ENCODE data around the gene LRRC25.

LRRC25 gene

GRCh38 chr19:18380843-18381242 lies 16.6 kb downstream of the LRRC25 start:
- TF ChIP-seq CTCF (IDR thresholded peaks at IDR 0.05; ENCODE audit: insufficient read depth, low read length, poor library complexity, severe bottlenecking) = no peak
- Histone ChIP-seq H3K27me3 (replicated peaks; ENCODE audit: control insufficient read depth, insufficient read depth, low read length) (no peaks in the 10 kb centered on the region), H3K36me3 (ENCODE audit: control insufficient read depth, insufficient read depth, low read length) (no peaks in the 10 kb centered on the region), H3K4me3 (replicated peaks; ENCODE audit: low read depth, low read length) (no peak overlapping the region)
- DNase-seq (ENCODE audit: extremely low read depth, insufficient read length) = no peak

GRCh38 chr19:18379803-18380747 lies 17.3 kb downstream of the LRRC25 start:
- no peak overlapping the region for H3K4me3 ChIP-seq (replicated peaks; ENCODE audit: low read depth, low read length)
- no peaks in the 10 kb centered on the region for H3K36me3 ChIP-seq (ENCODE audit: control insufficient read depth, insufficient read depth, low read length)
- no peak for TF ChIP-seq CTCF (IDR thresholded peaks at IDR 0.05; ENCODE audit: insufficient read depth, low read length, poor library complexity, severe bottlenecking)
- no peak for DNase-seq (ENCODE audit: extremely low read depth, insufficient read length)
- H3K27me3 ChIP-seq (replicated peaks; ENCODE audit: control insufficient read depth, insufficient read depth, low read length) = no peaks in the 10 kb centered on the region

GRCh38 chr19:18377026-18377425 lies 20.4 kb downstream of the LRRC25 start:
- no peaks in the 10 kb centered on the region for H3K27me3 ChIP-seq (replicated peaks; ENCODE audit: control insufficient read depth, insufficient read depth, low read length)
- no peaks in the 10 kb centered on the region for H3K36me3 ChIP-seq (ENCODE audit: control insufficient read depth, insufficient read depth, low read length)
- H3K4me3 ChIP-seq (replicated peaks; ENCODE audit: low read depth, low read length) = no peak overlapping the region
- TF ChIP-seq CTCF (IDR thresholded peaks at IDR 0.05; ENCODE audit: insufficient read depth, low read length, poor library complexity, severe bottlenecking) = no peak
- DNase-seq (ENCODE audit: extremely low read depth, insufficient read length) = no peak

GRCh38 chr19:18373892-18374629 lies 23.4 kb downstream of the LRRC25 start:
- Histone ChIP-seq H3K27me3 (replicated peaks; ENCODE audit: control insufficient read depth, insufficient read depth, low read length) (no peaks in the 10 kb centered on the region), H3K36me3 (ENCODE audit: control insufficient read depth, insufficient read depth, low read length) (no peaks in the 10 kb centered on the region; the same call in none of the 2 replicates), H3K4me3 (replicated peaks; ENCODE audit: low read depth, low read length) (no peak overlapping the region)
- peak; percentile 92 for DNase-seq (ENCODE audit: extremely low read depth, insufficient read length)
- no peak for TF ChIP-seq CTCF (IDR thresholded peaks at IDR 0.05; ENCODE audit: insufficient read depth, low read length, poor library complexity, severe bottlenecking)

GRCh38 chr19:18373407-18373891 lies 24.0 kb downstream of the LRRC25 start:
- Histone ChIP-seq H3K36me3 (ENCODE audit: control insufficient read depth, insufficient read depth, low read length) (no peaks in the 10 kb centered on the region; the same call in none of the 2 replicates), H3K4me3 (replicated peaks; ENCODE audit: low read depth, low read length) (no peak overlapping the region), H3K27me3 (replicated peaks; ENCODE audit: control insufficient read depth, insufficient read depth, low read length) (no peaks in the 10 kb centered on the region)
- no peak for DNase-seq (ENCODE audit: extremely low read depth, insufficient read length)
- no peak for TF ChIP-seq CTCF (IDR thresholded peaks at IDR 0.05; ENCODE audit: insufficient read depth, low read length, poor library complexity, severe bottlenecking)
